ENCODE measurements around the gene TBX5.

TBX5 gene

GRCh38 chr12:114404926-114405518, 922 bp downstream of the TBX5 start:
- no peak for DNase-seq

GRCh38 chr12:114404083-114404925, 1.6 kb downstream of the TBX5 start:
- DNase-seq: no peak

- DNase-seq: no peak
Measured at GRCh38 chr12:114403690-114404066, 2.3 kb downstream of the TBX5 start.

GRCh38 chr12:114403011-114403689, 2.8 kb downstream of the TBX5 start:
- no peak for DNase-seq

GRCh38 chr12:114402084-114402717, 3.7 kb downstream of the TBX5 start:
- no peak for DNase-seq

GRCh38 chr12:114401328-114402083, 4.4 kb downstream of the TBX5 start:
- DNase-seq: no peak

GRCh38 chr12:114400925-114401324, 5.0 kb downstream of the TBX5 start:
- DNase-seq: no peak

- no peak for DNase-seq
Measured at GRCh38 chr12:114400361-114400811, 5.6 kb downstream of the TBX5 start.

GRCh38 chr12:114399664-114400211, 6.2 kb downstream of the TBX5 start:
- no peak for DNase-seq

GRCh38 chr12:114397978-114398881, 7.7 kb downstream of the TBX5 start:
- no peak for DNase-seq

- no peak for DNase-seq
Measured at GRCh38 chr12:114396869-114397719, 8.8 kb downstream of the TBX5 start.

GRCh38 chr12:114396153-114396868, 9.6 kb downstream of the TBX5 start:
- DNase-seq: no peak

GRCh38 chr12:114395755-114396152, 10.2 kb downstream of the TBX5 start:
- DNase-seq: no peak

- no peak for DNase-seq
Measured at GRCh38 chr12:114395233-114395632, 10.7 kb downstream of the TBX5 start.

- no peak for DNase-seq
Measured at GRCh38 chr12:114393569-114393968, 12.4 kb downstream of the TBX5 start.

- no peak for DNase-seq
Measured at GRCh38 chr12:114392909-114393308, 13.0 kb downstream of the TBX5 start.

GRCh38 chr12:114391088-114391487, 14.9 kb downstream of the TBX5 start:
- DNase-seq: no peak

- DNase-seq: no peak
Measured at GRCh38 chr12:114384739-114385138, 21.2 kb downstream of the TBX5 start.

GRCh38 chr12:114381177-114381576, 24.8 kb downstream of the TBX5 start:
- DNase-seq: no peak

- no peak for DNase-seq
Measured at GRCh38 chr12:114371733-114372132, 34.2 kb downstream of the TBX5 start.
